RWPE2 (cell line): Measurements from ENCODE around the gene CACNA1B.

Experiments used
- ATAC-seq: fragments of 200-7000 bp; cut with Tn5 transposase; 3 replicates; pipeline ENCODE4 v1.9.1; 2021; ENCODE audit warnings: low read depth
- DNase-seq: peaks from one replicate; pipeline ENCODE4 v3.0.0-alpha.2; 2020; ENCODE audit warnings: low spot score
- H3K27ac ChIP-seq: fragments of 450-650 bp; 2 replicates; pipeline ENCODE4 v1.5.1; 2017; ENCODE audit warnings: mild to moderate bottlenecking; ENCODE audit not compliant: poor library complexity, severe bottlenecking
- H3K27me3 ChIP-seq: fragments of 250-450 bp; sonication (Bioruptor Pico); 2 replicates; pipeline ENCODE4 v1.5.1; 2021; ENCODE audit warnings: mild to moderate bottlenecking, moderate library complexity; ENCODE audit not compliant: insufficient read depth, poor library complexity, severe bottlenecking
- H3K36me3 ChIP-seq: fragments of 250-450 bp; sonication (Bioruptor Pico); 2 replicates; pipeline ENCODE4 v1.5.1; 2020; ENCODE audit warnings: low read depth, mild to moderate bottlenecking, moderate library complexity
- H3K4me1 ChIP-seq: fragments of 250-450 bp; sonication (Bioruptor Pico); 2 replicates; pipeline ENCODE4 v1.5.1; 2021; ENCODE audit warnings: mild to moderate bottlenecking, moderate library complexity; ENCODE audit not compliant: insufficient read depth, poor library complexity, severe bottlenecking
- H3K4me3 ChIP-seq: fragments of 250-450 bp; sonication (Bioruptor Pico); 2 replicates; pipeline ENCODE4 v1.5.1; 2021; ENCODE audit warnings: mild to moderate bottlenecking, moderate library complexity; ENCODE audit not compliant: severe bottlenecking
- H3K9me3 ChIP-seq: fragments of 250-450 bp; sonication (Bioruptor Pico); 2 replicates; pipeline ENCODE4 v1.5.1; 2021; ENCODE audit warnings: mild to moderate bottlenecking, moderate library complexity; ENCODE audit not compliant: severe bottlenecking
- CTCF ChIP-seq: fragments of 450-650 bp; IDR thresholded peaks from one replicate; pipeline ENCODE4 v1.5.1; 2017; ENCODE audit warnings: mild to moderate bottlenecking, moderate library complexity; ENCODE audit not compliant: poor library complexity, severe bottlenecking

CACNA1B gene

GRCh38 chr9:137972988-137973470 is 95.4 kb downstream of the CACNA1B start:
- TF ChIP-seq CTCF = no peak
- Histone ChIP-seq H3K27ac (no peak overlapping the region), H3K4me1 (no peaks in the 10 kb centered on the region), H3K36me3 (no peaks in the 10 kb centered on the region), H3K27me3 (no peaks in the 10 kb centered on the region), H3K4me3 (no peak overlapping the region), H3K9me3 (no peaks in the 10 kb centered on the region)
- ATAC-seq (no peak), DNase-seq (no peak)

GRCh38 chr9:137973829-137974416 is 96.3 kb downstream of the CACNA1B start:
- no peaks in the 10 kb centered on the region for H3K4me1 ChIP-seq
- H3K27ac ChIP-seq = no peak overlapping the region
- no peak for DNase-seq
- H3K27me3 ChIP-seq = no peaks in the 10 kb centered on the region
- no peak for ATAC-seq
- no peaks in the 10 kb centered on the region for H3K36me3 ChIP-seq
- no peaks in the 10 kb centered on the region for H3K9me3 ChIP-seq
- no peak for TF ChIP-seq CTCF
- no peak overlapping the region for H3K4me3 ChIP-seq

- ATAC-seq = no peak
- H3K4me3 ChIP-seq = no peak overlapping the region
- no peaks in the 10 kb centered on the region for H3K36me3 ChIP-seq
- no peak for TF ChIP-seq CTCF
- DNase-seq = no peak
- no peaks in the 10 kb centered on the region for H3K4me1 ChIP-seq
- H3K27ac ChIP-seq = no peak overlapping the region
- H3K9me3 ChIP-seq = no peaks in the 10 kb centered on the region
- no peaks in the 10 kb centered on the region for H3K27me3 ChIP-seq
Measured at GRCh38 chr9:137974746-137975526, 97.4 kb downstream of the CACNA1B start.

DNA sequence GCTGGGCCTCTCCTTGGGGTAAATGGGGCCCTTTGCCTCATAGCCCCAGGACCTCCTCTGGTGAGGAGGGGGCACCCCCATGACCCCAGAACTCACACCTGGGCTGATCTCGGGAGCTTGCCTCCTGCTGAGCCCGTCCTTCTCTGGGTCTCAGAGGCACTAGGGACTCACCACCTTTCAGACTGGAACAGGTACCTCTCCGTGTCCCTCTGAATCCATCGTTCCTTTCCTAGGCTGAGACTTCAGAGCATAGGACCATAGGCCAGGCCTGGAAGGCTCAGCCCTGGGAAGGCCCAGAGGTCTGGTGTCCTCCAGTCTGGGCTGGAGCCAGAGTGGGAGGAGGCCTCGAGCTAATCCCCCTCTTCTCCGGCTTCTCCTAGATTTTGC is 97.9 kb downstream of the CACNA1B start:
- Histone ChIP-seq H3K4me3 (no peak overlapping the region), H3K27ac (no peak overlapping the region), H3K9me3 (no peaks in the 10 kb centered on the region), H3K27me3 (no peaks in the 10 kb centered on the region), H3K36me3 (no peaks in the 10 kb centered on the region), H3K4me1 (no peaks in the 10 kb centered on the region)
- ATAC-seq (no peak), DNase-seq (no peak)
- TF ChIP-seq CTCF = no peak
